GM12891 (cell line): ENCODE data around the gene TMEM200B.

ENCODE experiments used
- POLR2A ChIP-seq: IDR thresholded peaks from 2 replicates; pipeline ENCODE4 v1.6.1; 2011; ENCODE audit warnings: low read depth, low read length, control low read depth
- POLR2AphosphoS5 ChIP-seq: IDR thresholded peaks from 2 replicates; pipeline ENCODE4 v1.6.1; 2011; ENCODE audit warnings: low read depth, low read length, control low read depth
- SPI1 ChIP-seq: IDR thresholded peaks from 2 replicates; pipeline ENCODE4 v1.6.1; 2011; ENCODE audit warnings: low read depth, low read length, control low read depth
- TAF1 ChIP-seq: IDR thresholded peaks from 2 replicates; pipeline ENCODE4 v1.6.1; 2011; ENCODE audit warnings: low read depth, low read length, control low read depth

- TF ChIP-seq TAF1: no peak
- TF ChIP-seq POLR2A: no peak
- no peak for TF ChIP-seq POLR2AphosphoS5
- TF ChIP-seq SPI1: no peak
Measured at GRCh38 chr1:29169976-29170375, 46.3 kb upstream of the TMEM200B start.
